Mesodermal cell (in vitro differentiated cells): ENCODE measurements around the gene ERFL.
A peak's percentile ranks its signal among the peaks of the same experiment; 100 is the strongest.

Experiments used
- H3K27ac ChIP-seq: 2 replicates; pipeline ENCODE4 v1.7.0; 2013; ENCODE audit warnings: mild to moderate bottlenecking, low read depth, low read length, moderate library complexity; ENCODE audit not compliant: severe bottlenecking
- H3K36me3 ChIP-seq: 2 replicates; pipeline ENCODE4 v1.7.1; 2013; ENCODE audit warnings: mild to moderate bottlenecking, low read length, moderate library complexity; ENCODE audit not compliant: control insufficient read depth, insufficient read depth
- H3K4me1 ChIP-seq: one replicate; pipeline ENCODE4 v1.7.1; 2013; ENCODE audit warnings: mild to moderate bottlenecking, low read length; ENCODE audit not compliant: insufficient read depth, control insufficient read depth, poor library complexity, severe bottlenecking
- H3K4me3 ChIP-seq: 2 replicates; pipeline ENCODE4 v1.7.0; 2013; ENCODE audit warnings: low read length, control low read depth, mild to moderate bottlenecking; ENCODE audit not compliant: insufficient read depth, poor library complexity, severe bottlenecking; ENCODE audit errors: extremely low read depth
- H3K9me3 ChIP-seq: 2 replicates; pipeline ENCODE4 v1.7.1; 2013; ENCODE audit warnings: mild to moderate bottlenecking, low read length, moderate library complexity; ENCODE audit not compliant: control insufficient read depth
- WGBS, 2 experiments: methylation state at CpG; one replicate each; pipeline ENCODE4 v1.1.5; 2013; ENCODE audit warnings: missing lambda C conversion rate in 2 of 2; ENCODE audit not compliant: insufficient coverage in 2 of 2; 5-methylcytosine and 5-hydroxymethylcytosine counted together

Gene ERFL

DNA sequence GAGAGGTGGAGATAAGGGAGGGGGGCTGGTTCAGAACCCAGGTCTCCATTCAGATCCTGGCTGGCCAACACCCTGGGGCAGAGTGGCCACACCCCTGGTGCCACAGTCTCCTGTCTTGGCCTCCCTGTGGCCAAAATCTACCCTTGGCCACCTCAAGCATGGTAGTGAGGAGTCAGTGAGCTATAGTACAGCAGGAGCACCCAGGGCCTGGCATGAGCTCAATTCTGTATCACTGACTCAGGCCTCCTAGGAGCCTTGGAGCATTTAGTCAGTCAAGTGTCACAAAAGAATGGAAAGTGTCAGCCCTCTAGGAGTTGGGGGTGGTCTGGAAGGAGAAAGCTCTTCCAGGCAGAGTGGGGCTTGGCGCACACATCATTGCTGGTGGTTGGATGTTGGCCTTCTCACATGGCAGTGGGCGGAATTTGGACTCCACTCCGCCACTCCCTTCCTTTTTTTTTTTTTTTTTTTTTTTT is 57.8 kb downstream of the ERFL start:
- no peak overlapping the region for H3K27ac ChIP-seq
- no peak overlapping the region for H3K4me3 ChIP-seq
- peaks cover 69% of the 10 kb centered on the region for H3K36me3 ChIP-seq
- H3K4me1 ChIP-seq, result no peaks in the 10 kb centered on the region
- whole genome bisulfite sequencing, 2 experiments, result 80% methylated on average over 1 of the region's 3 CpGs; no CpG with 5 or more reads in 1 of the 2 experiments
- H3K9me3 ChIP-seq, result no peaks in the 10 kb centered on the region

- Histone ChIP-seq H3K4me3 (no peak overlapping the region), H3K4me1 (peaks cover 10% of the 10 kb centered on the region), H3K36me3 (peaks cover 79% of the 10 kb centered on the region), H3K9me3 (no peaks in the 10 kb centered on the region), H3K27ac (peak overlapping the region; percentile 41)
- 95 to 97% methylated on average over 7 to 12 of the region's 13 CpGs for WGBS, 2 experiments
Measured at GRCh38 chr19:41869374-41869955, 58.8 kb downstream of the ERFL start.

- no peak overlapping the region for H3K4me3 ChIP-seq
- H3K36me3 ChIP-seq, result peaks cover 84% of the 10 kb centered on the region
- peak overlapping the region; percentile 41 for H3K27ac ChIP-seq
- WGBS, 2 experiments, result 95 to 97% methylated on average over 12 of the region's 12 CpGs
- no peaks in the 10 kb centered on the region for H3K9me3 ChIP-seq
- peaks cover 15% of the 10 kb centered on the region for H3K4me1 ChIP-seq
Measured at GRCh38 chr19:41868989-41869300, 59.3 kb downstream of the ERFL start.

- 97 to 98% methylated on average over 9 to 10 of the region's 10 CpGs for WGBS, 2 experiments
- H3K27ac ChIP-seq, result peak overlapping the region; percentile 49
Measured at GRCh38 chr19:41868120-41868988, 59.9 kb downstream of the ERFL start.

GRCh38 chr19:41866284-41866683 is 62.0 kb downstream of the ERFL start:
- Histone ChIP-seq H3K9me3 (no peaks in the 10 kb centered on the region), H3K36me3 (peaks cover 98% of the 10 kb centered on the region), H3K27ac (peak overlapping the region; percentile 6), H3K4me3 (no peak overlapping the region), H3K4me1 (peaks cover 39% of the 10 kb centered on the region)
- 92 to 98% methylated on average over 3 of the region's 3 CpGs for whole genome bisulfite sequencing, 2 experiments

More at GRCh38 chr19:41868120-41868988, 59.9 kb downstream of the ERFL start:
- Histone ChIP-seq H3K9me3 (no peaks in the 10 kb centered on the region), H3K36me3 (peaks cover 90% of the 10 kb centered on the region), H3K4me3 (no peak overlapping the region), H3K4me1 (peaks cover 21% of the 10 kb centered on the region)

DNA sequence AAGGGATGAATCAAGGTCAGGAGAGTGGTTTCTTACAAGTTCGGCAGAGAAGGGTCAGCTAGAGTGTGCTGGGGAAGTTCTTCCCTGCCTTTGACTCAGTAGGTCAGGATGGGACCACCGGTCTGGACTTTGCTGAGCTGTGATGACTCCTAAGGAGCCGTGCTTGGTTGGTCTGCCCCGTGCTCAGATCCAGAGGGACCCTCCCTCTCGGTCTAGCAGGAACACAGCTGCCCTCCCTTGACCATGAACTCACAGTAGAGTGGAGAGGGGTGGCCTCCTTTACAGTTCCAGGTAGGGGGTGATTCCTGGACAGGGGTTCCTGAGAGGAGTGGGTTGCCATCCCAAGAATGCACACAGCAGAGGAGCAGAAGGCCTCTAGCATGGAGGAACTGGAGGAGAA is 63.9 kb downstream of the ERFL start:
- peak overlapping the region; percentile 10 for H3K27ac ChIP-seq
- H3K4me3 ChIP-seq, result no peak overlapping the region
- H3K4me1 ChIP-seq, result peaks cover 41% of the 10 kb centered on the region
- H3K36me3 ChIP-seq, result peaks cover 86% of the 10 kb centered on the region
- H3K9me3 ChIP-seq, result no peaks in the 10 kb centered on the region
- 100% methylated on average over 2 to 3 of the region's 5 CpGs for WGBS, 2 experiments

DNA sequence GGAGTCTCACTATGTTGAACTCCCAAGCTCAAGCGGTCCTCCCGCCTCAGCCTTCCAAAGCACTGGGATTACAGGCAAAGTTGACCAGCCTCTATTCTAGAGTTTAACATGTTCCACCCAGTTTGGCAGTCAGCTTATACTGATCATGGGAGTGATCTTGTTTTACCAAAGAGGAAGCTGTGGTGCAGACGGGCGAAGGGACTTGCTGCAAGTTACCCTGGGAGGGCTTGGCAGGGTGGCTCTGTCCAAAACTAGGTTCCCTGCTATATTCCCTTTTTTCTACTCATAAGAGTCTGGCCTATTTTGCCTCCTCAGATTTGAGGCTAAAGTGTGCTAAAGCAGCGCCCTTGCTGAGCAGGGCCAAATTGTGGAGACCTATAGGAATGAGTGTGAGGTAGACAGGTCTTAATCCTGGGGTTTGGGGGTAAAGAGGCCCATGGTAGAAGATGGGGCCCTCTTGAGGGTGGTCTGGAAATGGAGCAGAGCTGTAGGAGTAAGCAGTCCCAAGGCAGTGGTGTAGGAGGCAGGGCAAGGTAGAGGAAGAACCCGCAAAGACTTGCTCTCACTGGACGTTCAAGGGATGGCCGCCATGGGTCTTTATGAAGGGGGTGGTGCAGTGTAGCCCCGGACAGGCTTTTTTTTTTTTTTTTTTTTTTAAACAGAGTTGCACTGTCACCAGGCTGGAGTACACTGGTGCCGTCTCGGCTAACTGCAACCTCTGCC is 64.9 kb downstream of the ERFL start:
- Histone ChIP-seq H3K9me3 (no peaks in the 10 kb centered on the region), H3K4me1 (peaks cover 41% of the 10 kb centered on the region), H3K36me3 (peaks cover 76% of the 10 kb centered on the region), H3K4me3 (peak overlapping the region; percentile 5), H3K27ac (no peak overlapping the region)
- 96 to 100% methylated on average over 6 to 11 of the region's 11 CpGs for WGBS, 2 experiments

DNA sequence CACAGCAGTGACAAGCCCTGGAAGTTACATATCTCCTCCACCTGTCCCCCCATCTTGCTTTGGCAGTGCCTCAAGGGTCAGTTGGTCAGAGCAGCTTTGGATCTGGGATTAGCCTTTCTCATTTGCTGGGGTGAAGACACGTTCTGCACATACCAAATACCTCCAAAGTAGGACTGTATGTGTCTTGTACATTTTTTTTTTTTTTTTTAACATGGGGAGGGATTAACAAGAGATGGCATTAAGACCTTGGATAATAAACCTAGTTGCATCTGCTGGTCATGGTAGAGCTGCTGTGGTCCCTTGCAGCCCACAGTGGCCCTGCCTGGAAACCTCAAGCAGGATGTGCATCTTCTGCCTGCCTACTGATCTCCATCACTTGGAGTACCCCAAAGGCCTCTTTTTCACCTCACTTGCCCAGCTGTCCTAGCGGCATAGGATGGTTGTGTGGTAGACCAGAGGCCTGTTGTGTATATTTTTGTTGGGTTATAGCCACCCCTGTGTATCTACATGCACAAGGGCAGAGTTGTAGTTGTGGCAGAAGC is 65.7 kb downstream of the ERFL start:
- Histone ChIP-seq H3K4me1 (peaks cover 41% of the 10 kb centered on the region), H3K9me3 (no peaks in the 10 kb centered on the region), H3K27ac (no peak overlapping the region), H3K36me3 (peaks cover 67% of the 10 kb centered on the region), H3K4me3 (peak overlapping the region; percentile 96)
- WGBS, 2 experiments, result no CpG with 5 or more reads among the region's 2 CpGs

DNA sequence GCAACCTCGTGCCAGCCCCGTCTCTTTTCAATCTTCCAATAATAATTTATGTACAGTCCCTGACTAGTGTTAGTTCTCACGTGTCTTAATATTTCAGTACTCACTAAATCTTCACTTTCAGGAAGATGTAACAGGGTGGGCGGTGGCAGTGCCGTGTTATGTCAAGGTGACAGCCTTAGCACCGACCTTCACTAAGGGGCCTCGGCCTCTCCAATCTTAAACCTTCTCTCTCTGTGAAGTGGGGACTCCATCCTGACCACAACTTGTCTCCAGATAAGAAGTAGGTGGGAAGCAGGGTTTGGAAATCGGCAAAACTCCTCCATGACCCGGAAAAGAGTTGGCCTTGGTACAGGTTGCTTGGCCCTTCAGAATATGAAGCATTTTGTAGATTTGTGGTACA is 66.4 kb downstream of the ERFL start:
- Histone ChIP-seq H3K9me3 (no peaks in the 10 kb centered on the region), H3K4me3 (peak overlapping the region; percentile 96), H3K36me3 (peaks cover 60% of the 10 kb centered on the region), H3K27ac (no peak overlapping the region), H3K4me1 (peaks cover 41% of the 10 kb centered on the region)
- 96 to 97% methylated on average over 7 of the region's 9 CpGs for WGBS, 2 experiments

DNA sequence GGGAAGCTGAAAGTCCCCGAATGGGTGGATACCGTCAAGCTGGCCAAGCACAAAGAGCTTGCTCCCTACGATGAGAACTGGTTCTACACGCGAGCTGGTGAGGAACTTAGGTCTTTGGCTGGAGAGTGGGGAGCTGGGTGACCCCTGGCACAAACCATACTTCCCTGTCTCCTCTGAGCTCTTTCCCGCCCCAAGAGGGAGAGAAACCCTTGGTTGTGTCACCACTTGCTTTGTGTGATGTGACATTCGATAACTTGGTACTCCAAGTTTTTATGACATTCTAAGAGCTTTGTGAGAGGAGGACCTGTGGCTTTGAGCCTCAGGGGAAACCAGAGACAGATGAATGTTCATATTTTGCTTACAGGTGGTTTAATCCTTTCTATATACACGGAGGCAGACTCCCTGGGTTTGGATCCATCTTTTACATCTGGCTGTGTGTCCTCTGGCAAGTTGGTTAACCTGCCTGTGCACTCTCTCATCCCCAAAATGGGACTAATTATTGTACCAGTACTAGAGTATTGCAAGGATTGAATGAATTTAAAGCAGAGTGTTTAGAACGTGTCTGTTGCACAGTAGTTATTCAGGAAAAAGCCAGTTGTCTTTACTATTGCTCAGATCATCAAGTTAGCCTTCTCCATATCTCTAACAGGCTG is 67.0 kb downstream of the ERFL start:
- Histone ChIP-seq H3K4me3 (peak overlapping the region; percentile 96), H3K27ac (peak overlapping the region; percentile 94), H3K9me3 (no peaks in the 10 kb centered on the region), H3K4me1 (peaks cover 41% of the 10 kb centered on the region), H3K36me3 (peaks cover 55% of the 10 kb centered on the region)
- WGBS, 2 experiments, result 52 to 61% methylated on average over 7 to 8 of the region's 9 CpGs
